Measurements from ENCODE around the gene PPM1H. TPM values are rescaled to one million over a fixed set of nuclear protein-coding genes. Genes with fewer than 3 reads are reported as not detected.

Gene PPM1H
- total and polyA plus RNA-seq, 2 of the 8 experiments (the other 6 are each of a cell fraction or from before 2014, with no cell fraction given): 16.4 to 36.1 TPM

GRCh38 chr12:62785941-62786559 is 148.9 kb downstream of the PPM1H start:
- no peak overlapping the region for H4K5ac ChIP-seq (ENCODE audit: insufficient read length, low read depth, low read length)
- peak overlapping the region; percentile 10; the same call in 1 of the 2 replicates for H2BK5ac ChIP-seq (ENCODE audit: low read depth, low read length)
- no peak for DNase-seq (ENCODE audit: low read depth in 1 of 2, low spot score in 2 of 2)
- peak overlapping the region; percentile 14; the same call in 1 of the 2 replicates for H2BK15ac ChIP-seq (ENCODE audit: low read length)
- no peaks in the 10 kb centered on the region for H3K27me3 ChIP-seq (replicated peaks in 1 of 4; ENCODE audit: control insufficient read depth in 3 of 4, extremely low read depth in 1 of 4, insufficient read depth in 3 of 4, low read length in 3 of 4)
- H3K23me2 ChIP-seq (ENCODE audit: low read depth, low read length): no peaks in the 10 kb centered on the region
- H4K20me1 ChIP-seq (replicated peaks in 1 of 2; ENCODE audit: control insufficient read depth in 1 of 2, insufficient read depth in 2 of 2, low read length in 2 of 2): no peaks in the 10 kb centered on the region
- peaks cover 0 to 6% (median 4%) of the 10 kb centered on the region in 4 experiments; a peak in 4 of 7 replicates for H3K4me1 ChIP-seq (replicated peaks in 1 of 4; ENCODE audit: control insufficient read depth in 3 of 4, insufficient read depth in 4 of 4, low read length in 3 of 4)
- H3K4me3 ChIP-seq (ENCODE audit: extremely low read depth in 1 of 4, insufficient read depth in 2 of 4, low read depth in 3 of 4, low read length in 4 of 4): no peak overlapping the region
- no peak overlapping the region for H2BK120ac ChIP-seq (replicated peaks; ENCODE audit: low read depth, low read length)
- H3K36me3 ChIP-seq (ENCODE audit: control insufficient read depth in 2 of 4, insufficient read depth in 4 of 4, low read length in 3 of 4): 0 out of 8 replicates have a peak, but pooled peaks cover 0 to 3% (median 0%) of the 10 kb centered on the region in 4 experiments
- no peak overlapping the region for H3K9ac ChIP-seq (replicated peaks in 1 of 4; ENCODE audit: extremely low read depth in 1 of 4, low read depth in 3 of 4, low read length in 3 of 4)
- H3K79me2 ChIP-seq (ENCODE audit: control insufficient read depth in 1 of 2, insufficient read depth in 2 of 2, low read length in 2 of 2): no peaks in the 10 kb centered on the region
- H2BK20ac ChIP-seq (ENCODE audit: low read length): no peak overlapping the region
- WGBS, 2 experiments (ENCODE audit: extremely low coverage in 1 of 2, insufficient coverage in 1 of 2, insufficient read length in 1 of 2, insufficient replicate concordance in 2 of 2, low coverage in 1 of 2, low lambda C conversion rate in 2 of 2, missing lambda C conversion rate in 1 of 2): 92% methylated on average over 8 of the region's 8 CpGs; no CpG with 5 or more reads in 1 of the 2 experiments
- CTCF ChIA-PET (ENCODE audit: partially characterized antibody): interaction anchor here (0.6 to 10.5 kb wide), 6 partner anchors 11 to 283 kb away, joined by 3 to 96 read pairs (median 3); no protein-coding TSS in a partner anchor
- no peak overlapping the region for H3K14ac ChIP-seq (ENCODE audit: insufficient read length)
- peak overlapping the region; percentile 66; the same call in 1 of the 2 replicates for H3K18ac ChIP-seq (ENCODE audit: extremely low read depth, low read length)
- no peak overlapping the region for H3K23ac ChIP-seq (ENCODE audit: insufficient read length)
- peak overlapping the region; percentile 72; the same call in 1 of the 2 replicates for H2BK12ac ChIP-seq (ENCODE audit: low read depth, low read length)
- POLR2A ChIA-PET (ENCODE audit: partially characterized antibody): no interaction called here
- no peaks in the 10 kb centered on the region for H3K9me3 ChIP-seq (ENCODE audit: insufficient read depth in 2 of 2, low read depth in 1 of 2, low read length in 1 of 2)
- H3K56ac ChIP-seq (replicated peaks; ENCODE audit: insufficient read length, low read depth, low read length): no peak overlapping the region
- H3K79me1 ChIP-seq (ENCODE audit: low read depth, low read length): no peaks in the 10 kb centered on the region; the same call in 1 of the 2 replicates
- H3K4ac ChIP-seq (replicated peaks; ENCODE audit: insufficient read length, low read depth, low read length): peak overlapping the region; percentile 32
- no peak overlapping the region for H4K91ac ChIP-seq (replicated peaks; ENCODE audit: insufficient read length, low read length)
- no peak for FAIRE-seq
- H3K4me2 ChIP-seq (ENCODE audit: insufficient read depth in 1 of 2, low read depth in 2 of 2, low read length in 2 of 2): no peak overlapping the region
- no peak overlapping the region for H3K27ac ChIP-seq (ENCODE audit: low read depth, low read length)
- H2AFZ ChIP-seq (ENCODE audit: low read length): no peak overlapping the region
- no peak overlapping the region for H4K8ac ChIP-seq (ENCODE audit: extremely low read depth, insufficient read depth, low read length)
- H2AK5ac ChIP-seq (ENCODE audit: low read depth, low read length): peak overlapping the region; percentile 68; the same call in 1 of the 2 replicates
- no peak for TF ChIP-seq ATF2 (IDR thresholded peaks at IDR 0.05; ENCODE audit: low read length)
- TF ChIP-seq BACH1 (IDR thresholded peaks at IDR 0.05; ENCODE audit: low read length): no peak
- no peak for TF ChIP-seq KDM5A (IDR thresholded peaks at IDR 0.05; ENCODE audit: low read length)
- TF ChIP-seq GTF2F1 (IDR thresholded peaks at IDR 0.05; ENCODE audit: borderline replicate concordance, low read depth, low read length): no peak
- TF ChIP-seq POU5F1 (IDR thresholded peaks at IDR 0.05; ENCODE audit: low read depth, low read length): no peak
- no peak for TF ChIP-seq EZH2 (IDR thresholded peaks at IDR 0.05; ENCODE audit: low read depth, low read length, severe bottlenecking)
- TF ChIP-seq NRF1 (IDR thresholded peaks at IDR 0.05; ENCODE audit: low read depth, low read length): no peak
- TF ChIP-seq SRF (IDR thresholded peaks at IDR 0.05; ENCODE audit: low read depth, low read length): no peak
- TF ChIP-seq CHD2 (IDR thresholded peaks at IDR 0.05; ENCODE audit: low read length): no peak
- no peak for TF ChIP-seq RFX5 (IDR thresholded peaks at IDR 0.05; ENCODE audit: borderline replicate concordance, low read depth, low read length)
- TF ChIP-seq TCF12 (IDR thresholded peaks at IDR 0.05; ENCODE audit: low read depth, low read length): no peak
- no peak for TF ChIP-seq YY1 (IDR thresholded peaks at IDR 0.05; ENCODE audit: low read depth, low read length)
